HG03097 (cell line): ENCODE results near the gene GLI3.

Experiments
- ATAC-seq: cut with Tn5 transposase; IDR thresholded peaks from one replicate; pipeline ENCODE4 v1.9.1; 2021; ENCODE audit not compliant: unreplicated experiment, low FRiP score

The GLI3 gene

DNA sequence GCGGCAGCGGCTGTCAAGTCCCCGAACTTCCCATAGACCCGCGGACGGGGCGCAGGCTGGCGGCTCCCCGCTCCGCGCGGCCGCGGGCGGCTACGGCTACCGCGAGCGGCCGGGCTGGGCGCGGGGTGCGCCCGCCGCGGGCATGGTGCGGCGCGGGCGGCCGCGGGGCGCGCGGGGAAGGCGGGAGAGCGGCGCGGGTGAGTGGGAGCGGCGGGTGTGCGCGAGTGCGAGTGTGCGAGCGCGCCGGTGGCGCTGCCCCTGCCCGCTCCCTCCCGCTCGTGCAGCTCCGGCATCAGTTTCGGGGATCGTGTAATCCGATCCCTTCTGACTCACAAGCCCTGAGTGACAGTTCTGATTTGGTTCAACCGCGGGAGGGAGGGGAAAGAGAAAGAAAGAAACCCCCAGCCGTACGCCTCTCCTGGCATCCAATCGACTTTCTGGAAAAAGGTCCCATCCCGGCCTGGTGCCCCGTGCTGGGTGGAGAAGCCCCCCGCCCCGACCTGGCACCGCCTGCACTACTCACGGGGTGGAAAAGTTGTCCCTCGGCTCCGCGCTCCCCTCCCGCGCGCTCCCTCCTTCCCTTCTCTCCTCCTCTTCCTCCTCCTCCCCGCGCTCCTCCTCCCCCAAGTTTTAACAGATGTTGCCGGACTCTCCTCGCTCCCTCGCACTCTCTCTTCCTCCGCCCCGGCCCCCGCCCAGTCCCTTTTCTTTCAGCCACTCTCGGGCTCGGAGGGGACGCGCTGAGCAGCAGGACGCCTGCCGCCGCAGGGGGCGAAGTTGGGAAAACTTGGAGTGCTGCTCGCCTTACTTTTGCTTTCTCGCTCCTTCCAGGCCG, at the start of gene GLI3:
Gene GLI3, minus strand, starts transcription at position 234 of the 835 bp plus-strand sequence. CDS start 13,956 bp downstream, outside the sequence.
- ATAC-seq = peak; percentile 63

DNA sequence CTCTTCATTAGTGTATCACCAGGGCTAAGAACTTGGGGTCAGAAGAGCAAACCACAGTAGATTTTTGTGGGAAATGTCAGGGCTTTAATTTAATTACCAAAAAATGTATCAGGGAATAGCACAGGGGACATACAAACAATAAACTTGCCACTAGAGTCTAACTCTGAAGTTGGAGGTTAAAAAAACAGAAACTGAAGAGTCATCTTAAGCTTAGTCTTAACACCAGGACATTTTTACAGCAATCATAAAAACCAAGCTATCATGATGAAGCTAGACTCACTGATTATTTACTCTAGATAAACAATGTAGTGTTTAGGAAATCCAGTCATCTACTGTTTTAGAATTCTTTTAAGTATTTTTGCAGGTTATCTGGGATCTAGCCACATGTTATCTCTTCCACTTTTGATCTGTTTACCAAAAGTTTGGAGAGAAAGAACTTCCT, 48.4 kb upstream of the GLI3 start:
- no peak for ATAC-seq

DNA sequence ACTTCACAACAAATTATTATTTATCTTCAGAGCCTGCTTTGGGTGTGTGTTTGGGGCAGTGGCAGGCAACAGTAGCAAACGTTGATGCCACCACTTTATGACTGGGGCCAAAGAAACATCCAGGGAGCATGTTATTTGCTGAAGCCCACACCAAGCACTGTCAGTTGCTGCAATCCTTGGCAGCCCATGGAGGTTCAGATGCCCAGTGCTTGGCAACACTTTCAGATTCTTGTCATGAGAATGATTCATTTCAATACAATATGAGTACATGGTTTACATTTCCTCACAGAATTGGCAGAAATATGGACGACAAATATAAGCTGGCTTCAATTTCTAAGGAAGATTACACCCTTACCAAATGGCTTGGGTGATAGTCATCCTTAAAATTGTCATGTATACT, 46.5 kb upstream of the GLI3 start:
- no peak for ATAC-seq

DNA sequence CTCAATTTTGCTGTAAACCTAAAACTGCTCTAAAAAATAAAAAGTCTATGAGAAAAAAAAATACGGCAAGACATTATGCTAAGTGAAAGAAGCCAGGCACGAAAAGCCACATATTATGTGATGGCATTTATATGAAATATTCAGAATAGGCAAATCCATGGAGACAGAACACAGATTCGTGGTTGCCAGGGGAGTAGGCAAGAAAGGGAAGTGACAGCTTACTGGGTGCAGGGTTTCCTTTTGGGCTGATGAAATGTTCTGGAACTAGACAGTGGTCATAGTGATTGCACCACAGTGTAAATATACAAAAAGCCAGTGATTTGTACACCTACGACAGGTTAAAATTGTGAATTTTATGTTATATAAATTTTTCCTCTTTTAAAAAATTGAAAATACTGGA, 41.3 kb upstream of the GLI3 start:
- no peak for ATAC-seq

DNA sequence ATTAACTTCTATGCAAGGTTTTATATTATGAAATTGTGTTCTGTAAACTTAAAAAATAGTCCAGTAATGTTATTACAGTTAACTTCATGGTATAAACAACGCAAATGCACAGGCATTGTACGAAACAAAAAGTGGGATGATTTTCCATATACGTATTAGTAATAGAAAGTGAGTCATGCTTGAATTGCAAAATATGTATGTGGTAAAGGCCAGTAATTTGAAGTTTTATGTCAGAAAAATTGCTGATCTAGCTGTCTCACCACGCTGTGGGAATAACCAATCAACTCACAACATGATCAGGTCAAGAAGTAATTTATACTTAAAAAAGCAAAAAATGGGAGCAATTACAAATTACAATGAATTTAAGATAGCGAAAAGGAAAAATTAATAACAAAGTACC, 37.0 kb upstream of the GLI3 start:
- ATAC-seq = no peak

DNA sequence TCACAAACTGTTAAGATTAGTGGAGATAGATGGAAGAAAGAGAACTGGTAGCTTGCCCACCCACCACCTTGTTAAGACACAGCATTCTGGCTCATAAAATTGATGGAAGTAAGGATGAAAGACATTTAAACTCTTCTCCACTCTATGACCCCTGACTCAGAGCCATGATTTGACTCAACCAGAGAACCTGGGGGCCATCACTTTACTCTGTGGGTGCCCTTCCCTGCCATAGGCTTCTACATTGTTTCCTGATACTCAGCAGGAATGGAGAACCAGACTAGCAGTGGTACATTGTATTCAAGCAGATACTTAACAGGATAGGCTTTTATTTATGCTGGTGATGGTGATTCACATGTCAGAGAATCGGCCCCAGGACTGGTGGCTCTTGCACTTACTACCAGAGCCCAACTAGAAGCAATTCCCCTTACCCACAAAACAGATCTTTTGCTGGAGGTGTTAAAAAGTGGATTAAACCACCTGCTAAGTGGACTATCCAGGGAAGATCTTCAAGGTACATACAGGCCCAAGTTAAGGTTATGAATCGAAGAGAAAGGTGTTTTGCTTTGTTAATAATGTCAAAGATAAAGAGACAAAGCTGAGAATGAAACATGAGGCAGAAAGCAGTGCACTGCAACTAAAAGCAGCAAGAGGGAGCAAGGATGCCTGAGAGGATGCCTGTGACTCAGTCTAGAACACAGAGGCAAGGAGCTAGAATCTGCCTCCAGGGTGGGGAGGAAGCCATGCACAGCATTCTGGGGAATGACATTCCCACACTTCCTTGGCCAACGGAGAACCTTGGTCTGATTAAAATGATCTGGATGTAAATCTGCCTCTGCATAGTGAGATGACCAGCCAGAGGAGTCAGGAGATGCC, 36.0 kb upstream of the GLI3 start:
- no peak for ATAC-seq

DNA sequence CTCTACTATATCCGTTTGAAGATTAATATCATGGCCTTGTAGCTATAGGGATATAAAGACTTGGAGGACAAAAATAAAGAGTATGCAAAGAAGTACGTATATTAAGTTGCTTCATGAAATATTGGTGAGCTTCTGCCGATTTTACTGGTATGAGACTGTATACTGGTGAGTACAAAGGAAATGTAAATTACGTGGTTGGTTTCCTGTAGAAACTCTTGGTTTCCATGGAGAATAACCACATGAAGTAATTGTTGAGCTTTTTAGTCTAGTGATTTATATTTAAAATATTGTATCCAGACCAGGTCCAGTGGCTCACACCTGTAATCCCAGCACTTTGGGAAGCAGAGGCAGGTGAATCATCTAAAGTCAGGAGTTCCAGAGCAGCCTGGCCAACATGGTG, 32.2 kb upstream of the GLI3 start:
- no peak for ATAC-seq

DNA sequence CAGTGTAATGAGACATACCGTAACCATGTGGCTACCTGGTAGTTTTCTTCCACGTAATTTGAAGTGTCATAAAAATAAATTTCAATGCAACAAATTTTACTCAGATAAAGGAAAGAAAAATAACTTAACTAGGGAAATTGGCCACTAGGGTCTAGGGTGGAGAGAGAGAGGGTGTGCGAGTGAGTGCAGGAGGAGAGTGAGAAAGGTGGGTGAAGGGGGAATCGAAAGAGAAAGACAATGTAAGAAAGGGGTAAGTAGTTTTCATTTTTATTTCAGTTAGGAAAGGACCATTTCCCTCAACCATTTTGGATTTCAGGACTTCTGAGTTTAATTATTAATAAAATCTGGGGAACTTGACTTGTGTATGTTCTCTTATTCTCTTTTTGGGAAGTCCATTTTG, 27.7 kb upstream of the GLI3 start:
- no peak for ATAC-seq

DNA sequence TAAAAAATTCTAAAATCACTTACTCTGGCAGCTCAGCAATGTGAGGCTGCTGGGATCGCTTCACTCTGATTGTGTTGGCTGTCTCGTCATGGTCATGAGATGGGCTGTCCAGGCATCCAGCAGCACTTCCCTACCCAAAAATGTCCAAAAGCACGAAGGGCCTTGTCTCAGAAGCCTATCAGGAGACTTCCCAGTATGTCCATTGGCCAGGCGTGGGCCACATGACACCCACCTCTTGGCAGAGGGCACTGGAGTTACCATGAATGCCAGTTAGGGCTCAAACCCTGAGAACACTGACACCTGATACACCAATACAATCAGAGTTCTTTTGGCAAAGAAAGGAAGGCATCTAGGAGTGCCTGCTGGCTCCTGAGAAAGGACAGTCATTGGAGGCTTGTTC, 27.0 kb upstream of the GLI3 start:
- ATAC-seq = no peak

DNA sequence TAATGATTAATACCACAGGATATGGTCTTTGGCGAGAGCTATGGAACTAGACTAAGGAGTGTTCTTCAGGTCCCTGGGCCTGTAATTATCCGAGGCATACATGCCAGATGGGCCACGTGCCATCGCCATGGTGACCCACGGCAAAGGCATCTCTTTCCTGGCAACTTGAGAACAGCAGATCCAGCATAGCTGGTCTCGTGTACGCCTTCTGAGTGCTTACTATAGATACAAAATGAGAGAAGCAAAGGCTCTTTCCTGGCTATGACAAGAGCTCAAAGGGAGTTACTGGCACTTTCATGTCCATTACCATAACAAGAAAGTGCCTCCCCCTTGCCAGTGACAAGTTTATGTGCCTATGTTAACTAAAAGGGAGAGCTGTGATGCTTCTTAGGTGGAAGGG, 26.0 kb upstream of the GLI3 start:
- ATAC-seq = no peak

DNA sequence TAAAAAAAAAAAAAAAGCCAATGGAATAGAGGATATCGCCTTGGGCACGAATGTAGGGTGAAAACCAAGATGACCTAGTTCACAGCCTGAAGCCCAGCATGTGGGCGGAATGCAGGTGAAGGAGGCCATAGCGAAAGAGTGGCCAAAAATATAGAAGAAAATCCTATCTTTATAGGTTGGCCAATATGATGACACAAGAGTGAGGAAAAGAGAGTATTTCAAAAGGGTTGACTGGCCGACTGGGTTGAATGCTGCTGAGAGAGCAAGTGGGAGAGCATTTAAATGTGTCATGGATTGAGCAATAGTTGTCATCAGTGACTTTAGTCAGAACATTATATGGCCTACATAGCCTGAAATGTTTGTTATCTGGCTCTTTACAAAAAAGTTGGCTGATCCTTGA, 17.2 kb upstream of the GLI3 start:
- no peak for ATAC-seq

DNA sequence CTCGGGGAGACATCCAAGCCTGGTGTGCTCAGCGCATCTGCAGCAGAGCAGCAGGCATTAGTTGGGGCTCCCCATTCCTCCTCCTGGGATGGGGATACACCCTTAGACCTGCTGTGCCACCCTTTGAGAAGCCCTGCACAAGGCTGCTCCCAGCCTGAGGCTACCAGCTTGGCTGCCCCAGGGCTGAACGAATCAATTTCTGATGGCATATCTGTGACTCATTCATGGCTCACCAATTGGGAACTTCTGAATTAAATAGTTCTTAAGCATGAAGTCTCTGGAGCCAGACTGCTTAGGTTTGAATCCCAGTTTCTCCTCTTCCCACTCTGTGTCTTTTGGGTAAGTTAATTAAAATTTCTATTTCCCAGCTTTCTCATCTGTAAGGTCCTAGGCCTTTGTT, 16.3 kb upstream of the GLI3 start:
- ATAC-seq = no peak

DNA sequence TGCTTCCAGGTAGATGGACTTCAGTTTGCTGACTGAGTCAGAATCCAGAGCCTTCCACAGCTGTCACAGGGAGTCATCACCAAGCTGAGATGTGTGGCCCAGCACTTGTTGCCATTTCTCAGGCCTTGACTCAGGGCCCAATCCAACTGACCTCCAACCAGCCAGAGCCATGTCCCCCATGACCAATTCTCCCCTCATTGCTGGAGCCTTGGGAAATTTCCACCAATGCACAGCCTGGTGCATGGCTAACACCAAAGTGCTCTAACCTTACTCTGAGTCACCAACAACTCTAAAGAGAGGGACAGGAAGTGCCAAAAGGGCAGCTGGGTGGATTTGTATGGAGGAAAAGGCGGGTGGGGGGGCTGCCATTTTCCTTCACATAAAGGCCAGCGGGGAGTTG, 13.4 kb upstream of the GLI3 start:
- ATAC-seq = no peak

DNA sequence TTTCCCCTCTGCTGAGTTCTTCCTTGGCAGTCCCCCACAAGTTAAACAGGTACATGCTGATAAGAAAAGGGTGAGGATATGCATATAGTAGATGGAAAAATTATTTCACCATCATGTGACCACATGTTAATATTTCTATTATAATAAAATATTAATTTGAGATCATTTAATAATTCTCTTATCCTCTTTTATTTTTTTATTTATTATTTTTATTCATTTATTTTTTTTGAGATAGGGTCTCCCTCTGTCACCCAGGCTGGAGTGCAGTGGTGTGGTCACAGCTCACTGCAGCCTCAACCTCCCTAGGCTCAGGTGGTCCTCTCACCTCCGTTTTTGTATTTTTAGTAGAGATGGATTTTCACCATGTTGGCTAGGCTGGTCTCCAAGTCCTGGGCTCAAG, 11.6 kb upstream of the GLI3 start:
- ATAC-seq = no peak

DNA sequence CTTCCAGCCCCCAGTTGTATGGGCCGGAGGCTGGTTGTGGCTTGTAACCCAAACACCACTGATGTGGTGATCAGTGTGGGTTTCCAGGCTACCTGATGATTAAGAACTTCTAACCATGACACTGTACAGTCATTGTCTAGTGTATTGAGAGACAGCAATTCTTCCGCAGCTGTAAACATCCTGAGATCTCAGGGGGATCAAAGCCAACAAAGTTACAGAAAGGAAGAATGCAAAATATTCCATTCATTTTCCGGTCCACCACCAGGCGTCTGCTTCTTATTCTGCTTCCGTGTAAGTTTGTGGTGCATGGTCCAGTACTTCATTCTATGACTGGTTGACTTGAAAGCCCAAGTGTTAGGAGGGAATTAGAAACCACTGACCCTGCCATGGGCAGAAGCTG, 10.3 kb upstream of the GLI3 start:
- no peak for ATAC-seq

DNA sequence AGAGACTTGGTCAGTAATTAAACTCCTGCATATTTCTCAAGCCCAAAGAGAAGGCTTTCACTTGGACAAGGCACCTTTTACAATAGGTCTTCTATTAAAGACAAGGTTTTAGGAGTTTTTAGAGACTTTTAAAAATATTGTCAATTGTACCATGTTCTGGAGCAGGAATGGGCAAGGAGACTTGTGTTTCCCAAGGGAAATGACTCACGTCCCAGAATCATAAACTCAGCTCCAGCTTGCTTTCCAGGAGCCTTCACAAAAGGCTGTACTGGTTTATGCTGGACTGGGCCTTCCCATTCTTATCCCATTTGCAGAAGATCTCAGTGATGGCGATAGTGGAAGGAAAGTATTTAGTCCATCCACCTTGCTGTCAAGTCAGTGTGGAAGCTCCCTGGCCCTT, 7.8 kb upstream of the GLI3 start:
- no peak for ATAC-seq

DNA sequence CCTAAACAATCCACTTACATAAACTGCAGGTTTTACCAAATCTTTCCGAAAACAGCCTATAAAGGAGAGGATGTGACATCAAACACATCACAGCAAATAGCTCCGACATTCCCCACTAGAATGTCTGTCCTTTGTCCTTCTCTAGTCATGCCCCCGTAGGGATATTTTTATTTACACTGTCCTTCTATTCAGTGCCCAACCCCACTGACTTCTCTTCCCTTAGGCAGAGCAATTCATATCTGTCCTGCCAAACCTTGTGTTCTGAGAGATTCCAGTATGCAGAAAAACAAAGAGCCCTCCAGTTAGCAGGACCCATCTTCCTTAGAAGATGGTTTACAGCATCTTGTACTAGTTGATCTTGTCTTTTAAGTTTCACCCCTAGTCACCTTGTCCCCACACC, 5.4 kb upstream of the GLI3 start:
- no peak for ATAC-seq

DNA sequence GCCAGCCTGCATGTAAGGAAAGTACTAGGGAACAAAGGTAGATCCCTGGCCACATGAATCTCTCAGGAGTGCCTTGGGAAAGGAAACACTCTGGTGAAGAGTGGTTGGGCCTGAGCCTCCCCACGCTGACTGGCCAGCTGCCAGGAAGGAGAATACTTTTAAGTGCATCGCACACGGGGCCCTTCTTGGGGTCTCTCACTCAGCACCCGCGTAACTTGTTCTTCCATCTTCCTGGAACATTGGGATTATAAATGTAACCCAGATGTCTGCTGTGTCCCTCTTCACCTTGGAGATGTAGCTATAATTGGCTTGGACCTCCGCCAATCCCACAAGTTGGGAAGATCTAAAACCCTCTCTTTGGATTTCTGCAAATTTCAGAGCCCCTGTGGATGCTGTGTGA, 4.4 kb upstream of the GLI3 start:
- ATAC-seq = no peak

DNA sequence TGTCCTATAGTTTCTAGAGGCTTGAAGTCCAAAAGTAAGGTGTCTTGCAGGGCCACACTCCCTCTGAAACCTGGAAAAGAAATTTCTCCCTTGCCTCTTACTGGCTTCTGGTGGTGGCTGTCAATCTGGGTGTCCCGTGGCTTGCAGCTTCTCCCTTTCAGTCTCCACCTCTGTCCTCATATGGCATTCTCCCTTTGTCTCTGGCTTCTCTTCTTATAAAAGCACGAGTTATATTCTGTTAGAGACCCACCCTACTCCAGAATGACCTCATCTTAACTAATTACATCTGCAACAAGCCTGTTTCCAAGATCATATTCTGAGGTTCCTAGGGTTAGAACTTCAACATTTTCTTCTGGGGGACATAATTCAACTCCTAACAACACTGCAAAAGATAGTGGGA, 3.4 kb upstream of the GLI3 start:
- ATAC-seq = no peak

DNA sequence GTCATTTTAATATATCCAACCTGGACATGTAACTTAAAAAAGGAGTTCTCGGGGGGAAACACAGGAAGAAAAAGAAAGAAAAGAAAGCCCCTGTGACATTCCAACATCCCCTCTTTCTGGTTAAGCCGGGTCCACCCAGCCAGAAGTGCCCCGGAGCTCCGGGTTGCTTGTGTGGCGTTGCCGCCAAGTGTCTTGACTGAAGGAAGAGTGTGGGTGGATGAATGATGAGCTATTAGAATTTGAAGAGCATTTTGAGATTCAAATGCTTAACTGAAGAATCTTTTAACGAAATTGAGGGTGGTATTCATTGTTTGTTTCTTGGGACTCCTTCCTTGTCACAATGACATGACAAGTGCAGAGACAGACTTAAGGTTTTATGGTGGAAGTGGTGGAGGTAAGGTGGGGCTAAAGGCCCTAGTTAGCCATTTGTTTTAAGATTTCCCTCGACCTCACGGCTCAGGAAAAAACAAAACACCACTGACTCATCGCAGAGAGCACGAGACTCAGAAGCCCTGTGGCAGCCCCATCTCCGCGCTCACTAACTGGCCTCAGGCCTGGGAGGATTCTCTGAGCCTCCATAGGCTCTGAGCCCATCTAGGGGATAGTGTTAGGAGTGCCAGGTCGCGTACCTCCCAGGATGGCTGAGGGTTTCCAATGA, 1.8 kb upstream of the GLI3 start:
- no peak for ATAC-seq

DNA sequence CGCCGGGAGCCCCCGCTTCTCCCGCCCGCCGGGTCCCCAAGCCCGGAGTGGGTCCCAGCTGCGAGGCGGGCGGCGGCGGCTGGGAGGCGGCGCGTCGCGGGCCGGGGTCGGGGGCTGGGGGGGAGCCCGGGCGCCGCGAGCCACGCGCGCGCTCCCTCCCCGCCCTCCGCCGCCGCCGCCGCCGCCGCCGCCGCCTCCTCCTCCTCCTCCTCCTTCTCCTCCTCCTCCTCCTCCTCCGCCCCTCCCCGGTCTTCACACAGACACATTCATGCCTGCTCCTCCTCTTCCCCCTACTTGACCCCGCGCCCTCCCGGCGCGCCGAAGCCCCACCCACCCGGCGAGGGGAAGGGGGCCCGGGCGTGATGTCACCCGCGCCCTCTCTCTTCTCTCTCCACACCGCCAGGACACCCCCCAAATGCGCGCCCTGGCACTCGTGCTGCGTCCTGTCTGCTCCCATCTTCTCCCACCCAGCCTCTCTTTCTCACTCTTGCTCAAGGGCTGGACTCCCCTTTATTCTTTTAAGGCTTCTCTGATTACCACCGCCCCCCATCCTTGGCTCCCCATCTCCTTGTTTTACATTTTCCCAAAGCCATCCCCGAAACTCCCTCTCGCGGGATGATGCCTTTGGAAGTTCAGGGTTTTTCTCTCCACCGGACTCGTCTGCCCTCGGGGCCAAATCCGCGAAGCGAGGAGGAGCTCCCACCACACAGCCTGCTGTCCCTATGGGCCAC, 967 bp upstream of the GLI3 start:
- no peak for ATAC-seq
